HG03159 (cell line): ENCODE data around the gene UNC5C.
"Not testable (repeated sequence)": the region's sequence is repeated elsewhere in the genome, so short reads cannot be mapped to it uniquely, and the experiment has no call there.

Source experiments
- ATAC-seq: cut with Tn5 transposase; IDR thresholded peaks from one replicate; pipeline ENCODE4 v1.9.1; 2021; ENCODE audit warnings: mild to moderate bottlenecking, moderate library complexity; ENCODE audit not compliant: unreplicated experiment

UNC5C gene

DNA sequence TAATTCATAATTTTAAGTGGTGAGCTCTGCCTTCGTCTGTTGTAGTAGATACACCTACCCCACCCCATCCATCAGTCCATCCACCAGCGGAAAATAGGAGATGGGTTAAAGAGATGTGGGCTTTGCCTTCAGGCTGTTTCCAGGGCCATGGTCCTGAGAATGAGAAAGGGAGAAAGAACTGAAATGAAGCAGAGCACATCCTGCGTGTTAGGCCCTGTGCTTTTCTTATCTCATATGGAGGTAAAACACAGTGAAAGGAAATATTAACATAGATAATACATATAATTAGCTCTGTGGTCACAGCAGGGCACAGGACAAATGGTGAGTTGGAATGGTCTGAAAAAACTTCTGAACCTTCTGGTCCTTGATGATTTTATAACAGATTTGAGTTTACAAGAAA, 397.5 kb downstream of the UNC5C start:
- no peak for ATAC-seq

- no peak for ATAC-seq
Observed at GRCh38 chr4:95142932-95143331, 405.8 kb downstream of the UNC5C start.

- ATAC-seq, result no peak
Observed at GRCh38 chr4:95141361-95141760, 407.4 kb downstream of the UNC5C start.

GRCh38 chr4:95139424-95139823, 409.3 kb downstream of the UNC5C start:
- ATAC-seq, result not testable (repeated sequence)

- ATAC-seq, result not testable (repeated sequence)
Observed at GRCh38 chr4:95134016-95134415, 414.8 kb downstream of the UNC5C start.

DNA sequence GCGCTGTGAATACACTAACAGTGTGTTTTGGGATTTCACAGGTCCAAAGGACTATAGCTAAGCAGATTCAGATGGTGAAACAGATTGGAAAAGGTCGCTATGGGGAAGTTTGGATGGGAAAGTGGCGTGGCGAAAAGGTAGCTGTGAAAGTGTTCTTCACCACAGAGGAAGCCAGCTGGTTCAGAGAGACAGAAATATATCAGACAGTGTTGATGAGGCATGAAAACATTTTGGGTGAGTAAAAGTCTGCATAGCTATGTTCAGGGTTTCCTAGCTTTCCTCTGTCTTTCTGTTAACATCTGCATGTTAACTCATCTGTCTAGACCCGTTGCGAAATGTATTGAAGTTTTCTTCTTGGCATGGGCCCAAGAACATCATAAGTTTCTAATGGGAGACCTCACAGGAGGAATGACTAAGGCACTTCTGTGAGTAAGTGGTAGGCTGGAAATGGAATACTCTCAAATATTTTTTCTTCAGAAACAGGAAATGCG, 418.9 kb downstream of the UNC5C start:
- no peak for ATAC-seq

- no peak for ATAC-seq
Observed at GRCh38 chr4:95129031-95129430, 419.7 kb downstream of the UNC5C start.

DNA sequence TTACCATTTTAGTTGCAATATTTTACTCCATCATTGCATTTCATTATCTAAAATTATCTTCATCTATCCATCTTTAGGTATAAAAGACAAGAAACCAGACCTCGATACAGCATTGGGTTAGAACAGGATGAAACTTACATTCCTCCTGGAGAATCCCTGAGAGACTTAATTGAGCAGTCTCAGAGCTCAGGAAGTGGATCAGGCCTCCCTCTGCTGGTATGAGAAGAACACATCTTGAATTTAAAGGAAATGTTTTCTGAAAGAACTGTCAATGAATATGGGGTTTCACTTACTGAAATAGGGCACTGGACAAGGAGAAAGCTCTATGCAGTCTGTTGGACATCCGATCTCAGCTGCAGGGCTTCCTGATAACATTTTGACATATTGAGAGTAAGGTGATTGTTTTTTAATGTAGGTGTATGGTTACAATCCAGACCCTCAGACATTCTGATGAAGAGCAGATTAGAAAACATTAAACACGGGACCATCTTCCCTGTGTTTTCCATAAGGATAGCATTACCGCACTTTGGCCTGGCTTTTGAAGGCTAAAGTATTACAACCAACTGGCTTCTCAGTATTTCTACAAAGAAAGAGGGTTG, 423.8 kb downstream of the UNC5C start:
- ATAC-seq, result no peak

GRCh38 chr4:95122001-95122400, 426.8 kb downstream of the UNC5C start:
- no peak for ATAC-seq

DNA sequence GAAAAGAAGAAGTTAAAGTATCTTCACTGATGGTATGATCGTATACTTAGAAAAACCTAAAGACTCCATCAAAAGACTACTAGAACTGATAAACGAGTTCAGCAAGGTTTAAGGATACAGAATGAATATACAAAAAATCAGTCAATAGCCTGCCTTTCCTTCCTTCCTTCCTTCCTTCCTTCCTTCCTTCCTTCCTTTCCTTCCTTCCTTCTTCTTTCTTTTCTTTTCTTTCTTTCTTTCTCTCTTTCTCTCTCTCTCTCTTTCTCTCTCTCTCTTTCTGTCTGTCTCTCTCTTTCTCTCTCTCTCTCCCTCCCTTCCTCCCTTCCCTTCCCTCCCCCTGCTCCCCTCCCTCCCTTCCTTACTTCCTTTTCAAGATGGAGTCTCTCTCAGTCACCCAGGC, 428.3 kb downstream of the UNC5C start:
- no peak for ATAC-seq

GRCh38 chr4:95118497-95118896, 430.3 kb downstream of the UNC5C start:
- ATAC-seq, result no peak

- ATAC-seq, result no peak
Observed at GRCh38 chr4:95114521-95114920, 434.3 kb downstream of the UNC5C start.
